Measurements from ENCODE around the gene INHA.

Gene INHA

DNA sequence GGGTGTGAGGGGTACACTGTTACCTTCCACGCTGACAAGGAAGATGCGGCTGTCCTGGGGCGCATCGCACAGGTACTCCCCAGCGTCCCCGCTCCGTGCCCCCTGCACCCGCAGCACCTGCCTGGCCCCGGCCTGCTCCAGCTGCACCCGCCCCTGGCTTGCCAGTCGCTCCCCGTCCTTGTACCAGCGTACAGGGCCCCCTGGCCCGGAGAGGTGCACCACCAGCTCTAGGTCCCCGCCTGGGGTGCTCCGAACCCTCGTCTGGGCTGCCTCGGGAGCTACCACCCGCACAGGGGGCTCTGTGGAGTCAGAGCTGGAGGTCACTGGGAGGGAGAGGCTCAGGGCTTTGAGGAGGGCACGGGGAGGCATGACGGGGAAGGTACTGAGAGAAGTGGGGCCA lies 14.8 kb upstream of the INHA start:
- in situ Hi-C loops (cut with MboI; ENCODE audit: low sequenced_read_pairs), result no loop called here

DNA sequence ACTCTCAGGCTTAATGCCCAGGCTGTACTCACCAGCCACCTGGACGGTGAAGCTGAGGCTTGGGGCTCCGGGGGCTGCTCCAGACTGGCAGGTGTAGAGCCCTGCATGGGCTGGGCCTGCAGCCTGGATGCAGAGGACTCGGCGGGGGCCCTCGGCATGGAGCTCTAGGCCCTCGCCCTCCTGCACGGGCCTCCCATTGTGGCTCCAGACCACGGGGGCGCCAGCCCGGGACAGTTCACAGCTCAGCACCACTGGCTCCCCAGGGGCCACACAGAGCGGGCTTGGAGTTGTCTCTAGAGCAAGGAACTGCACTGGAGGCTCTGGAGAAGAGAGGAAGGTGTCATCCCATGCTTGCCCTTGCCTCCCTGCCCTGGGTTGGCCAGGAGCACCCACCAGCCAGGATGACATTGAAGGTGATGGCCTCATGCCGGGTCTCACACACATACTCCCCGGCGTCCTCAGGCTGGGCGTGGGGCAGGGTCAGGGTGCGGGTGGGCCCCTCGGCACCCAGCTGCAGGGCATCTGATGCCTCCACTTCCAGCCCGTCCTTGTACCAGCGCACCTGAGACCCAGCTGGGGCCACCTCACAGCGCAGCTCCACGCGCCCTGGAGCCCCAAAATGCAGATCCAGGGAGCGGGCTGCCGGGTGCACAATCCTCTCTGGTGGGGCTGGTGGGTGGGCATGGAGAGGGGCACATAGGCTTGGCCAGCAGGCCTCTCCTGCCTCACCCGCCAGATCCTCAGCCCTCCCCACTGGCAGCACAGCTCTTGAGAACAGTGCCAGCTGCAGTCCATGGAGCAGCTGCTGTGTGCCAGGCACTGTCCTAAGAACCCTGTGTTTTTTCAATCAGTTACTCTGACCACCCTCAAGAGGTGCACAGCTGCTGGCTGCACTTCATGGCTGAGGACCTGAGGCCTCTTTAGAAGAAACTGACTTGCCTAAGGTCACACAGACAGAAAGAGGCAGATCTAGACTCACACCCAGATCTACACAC lies 14.0 kb upstream of the INHA start:
- in situ Hi-C loops (cut with MboI; ENCODE audit: low sequenced_read_pairs), result no loop called here

DNA sequence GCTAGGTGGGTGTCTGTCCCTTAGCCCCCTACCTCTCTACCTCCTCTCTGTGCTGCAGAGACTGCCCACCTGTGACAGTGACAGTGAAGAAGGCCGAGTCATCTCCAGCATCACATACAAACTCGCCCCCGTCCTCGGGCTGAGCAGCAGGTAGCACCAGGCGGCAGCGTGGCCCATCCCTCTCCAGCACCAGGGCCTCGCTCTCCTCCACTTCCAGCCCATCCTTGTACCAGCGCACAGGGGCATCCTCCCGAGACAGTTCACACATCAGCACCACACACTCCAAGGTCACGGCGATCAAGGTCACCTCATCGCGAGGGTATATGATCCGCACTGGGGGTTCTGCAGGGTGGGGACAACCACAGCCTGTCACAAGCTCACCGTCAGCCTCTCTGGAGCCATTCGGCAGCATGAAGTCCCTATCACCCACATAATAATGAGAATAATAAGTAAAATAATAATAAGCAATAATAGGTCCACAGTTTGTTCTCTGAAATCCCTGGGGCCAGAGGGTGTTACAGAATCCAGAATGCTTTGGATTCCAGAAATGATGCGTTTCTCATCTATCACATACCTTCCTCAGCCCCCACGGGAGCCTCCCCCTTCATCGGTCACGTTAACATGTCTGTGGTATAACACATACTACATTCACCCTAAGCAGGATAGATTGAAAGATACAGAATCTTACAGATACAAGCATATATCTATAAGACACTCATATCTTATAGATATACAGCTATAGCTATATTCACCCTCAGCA lies 12.8 kb upstream of the INHA start:
- in situ Hi-C loops (cut with MboI; ENCODE audit: low sequenced_read_pairs), result no loop called here

DNA sequence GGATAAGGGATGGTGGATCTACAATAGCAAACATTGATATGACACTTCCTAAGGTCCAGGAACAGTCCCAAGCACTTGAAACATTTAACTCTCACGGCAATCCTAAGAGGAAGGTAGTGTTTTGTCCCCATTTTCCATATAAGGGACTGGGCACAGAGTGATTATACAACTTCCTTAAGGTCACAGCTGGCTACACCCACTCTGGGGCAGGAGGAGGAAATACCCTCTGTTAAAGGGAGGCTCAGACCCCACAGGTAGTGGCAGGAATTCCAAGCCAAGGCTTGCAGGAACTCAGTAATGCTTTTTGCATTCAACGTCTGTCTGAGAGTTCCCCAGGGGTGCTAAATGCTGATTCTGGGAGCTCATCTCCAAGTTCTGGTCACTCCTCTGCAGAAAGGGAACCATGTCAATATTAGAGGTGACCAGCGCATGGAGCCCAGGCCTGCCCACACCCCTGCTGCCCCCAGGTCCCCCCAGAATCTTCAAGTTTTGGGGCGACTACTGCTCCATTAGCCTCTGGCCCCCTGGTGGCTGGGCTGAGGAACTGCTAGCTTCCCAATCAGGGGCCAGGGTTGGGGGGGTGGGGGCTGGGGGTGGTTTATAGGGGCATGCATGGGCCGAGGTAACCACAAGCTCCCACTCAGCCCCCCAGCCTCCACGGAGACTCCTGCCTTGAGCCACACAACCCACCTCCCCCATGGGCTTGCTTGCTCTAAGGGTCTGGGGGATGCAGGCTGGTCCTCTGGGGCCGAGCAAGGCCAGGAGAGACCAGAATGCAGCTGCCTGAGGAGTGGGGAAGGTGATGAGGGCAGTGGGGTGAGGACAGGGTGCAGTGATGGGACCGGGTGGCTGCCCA lies 11.8 kb upstream of the INHA start:
- in situ Hi-C loops (cut with MboI; ENCODE audit: low sequenced_read_pairs), result no loop called here

DNA sequence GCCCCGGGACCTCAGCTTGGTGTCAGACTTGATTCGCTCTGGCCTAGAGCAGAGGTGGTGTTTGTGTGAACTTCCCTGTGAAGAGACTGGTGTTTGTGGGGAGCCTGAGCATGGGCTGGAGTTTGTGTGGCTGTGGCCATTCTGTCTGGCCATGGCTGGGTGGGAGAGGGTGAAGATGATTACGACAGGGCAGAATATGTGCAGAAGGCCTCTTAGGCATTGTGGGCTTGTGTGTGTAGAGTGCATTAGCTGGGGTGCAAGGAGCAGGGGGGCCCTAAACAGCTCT lies 11.3 kb upstream of the INHA start:
- in situ Hi-C loops (cut with MboI; ENCODE audit: low sequenced_read_pairs), result no loop called here

DNA sequence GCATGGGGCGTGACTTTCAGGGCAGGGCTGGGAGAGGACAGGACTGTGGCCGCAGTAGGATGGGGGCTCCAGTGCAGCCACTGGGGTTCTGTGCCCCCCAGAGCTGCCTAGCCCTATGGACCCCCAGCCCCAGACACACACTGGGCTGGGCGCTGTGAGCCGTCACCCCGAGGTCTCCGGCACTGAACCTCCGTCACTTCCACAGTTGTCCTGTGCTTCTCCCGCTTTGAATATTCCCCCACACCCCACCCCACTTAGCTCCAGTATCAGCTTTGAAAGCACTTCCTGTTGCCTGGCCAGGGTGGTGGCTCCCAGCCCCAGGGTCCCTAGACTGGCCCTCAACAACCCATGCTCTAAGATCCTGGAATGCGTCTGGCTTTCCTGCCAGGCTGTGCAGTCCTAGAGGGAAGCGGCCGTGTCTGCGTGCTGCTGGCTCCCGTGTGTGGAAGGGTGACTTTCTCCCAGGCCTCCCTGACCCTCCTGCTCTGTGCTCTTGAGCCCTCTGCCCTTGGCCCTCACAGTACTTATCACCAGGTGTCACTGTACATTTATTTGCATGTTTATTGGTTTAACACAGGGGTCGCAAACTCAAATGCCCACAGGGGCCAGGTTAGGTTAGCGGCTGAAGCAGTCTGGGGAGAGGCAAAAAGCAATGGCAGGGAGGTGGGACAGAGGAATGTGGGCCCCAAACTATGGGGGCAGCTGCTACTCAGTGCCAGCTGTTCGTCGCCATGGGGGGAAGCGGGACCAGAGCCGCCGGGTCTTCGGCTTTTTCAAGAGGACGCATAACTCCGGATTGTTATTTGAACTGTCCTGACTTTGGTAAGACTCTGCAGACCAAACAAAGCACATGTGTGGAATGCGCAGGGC lies 10.7 kb upstream of the INHA start:
- in situ Hi-C loops (cut with MboI; ENCODE audit: low sequenced_read_pairs), result no loop called here

DNA sequence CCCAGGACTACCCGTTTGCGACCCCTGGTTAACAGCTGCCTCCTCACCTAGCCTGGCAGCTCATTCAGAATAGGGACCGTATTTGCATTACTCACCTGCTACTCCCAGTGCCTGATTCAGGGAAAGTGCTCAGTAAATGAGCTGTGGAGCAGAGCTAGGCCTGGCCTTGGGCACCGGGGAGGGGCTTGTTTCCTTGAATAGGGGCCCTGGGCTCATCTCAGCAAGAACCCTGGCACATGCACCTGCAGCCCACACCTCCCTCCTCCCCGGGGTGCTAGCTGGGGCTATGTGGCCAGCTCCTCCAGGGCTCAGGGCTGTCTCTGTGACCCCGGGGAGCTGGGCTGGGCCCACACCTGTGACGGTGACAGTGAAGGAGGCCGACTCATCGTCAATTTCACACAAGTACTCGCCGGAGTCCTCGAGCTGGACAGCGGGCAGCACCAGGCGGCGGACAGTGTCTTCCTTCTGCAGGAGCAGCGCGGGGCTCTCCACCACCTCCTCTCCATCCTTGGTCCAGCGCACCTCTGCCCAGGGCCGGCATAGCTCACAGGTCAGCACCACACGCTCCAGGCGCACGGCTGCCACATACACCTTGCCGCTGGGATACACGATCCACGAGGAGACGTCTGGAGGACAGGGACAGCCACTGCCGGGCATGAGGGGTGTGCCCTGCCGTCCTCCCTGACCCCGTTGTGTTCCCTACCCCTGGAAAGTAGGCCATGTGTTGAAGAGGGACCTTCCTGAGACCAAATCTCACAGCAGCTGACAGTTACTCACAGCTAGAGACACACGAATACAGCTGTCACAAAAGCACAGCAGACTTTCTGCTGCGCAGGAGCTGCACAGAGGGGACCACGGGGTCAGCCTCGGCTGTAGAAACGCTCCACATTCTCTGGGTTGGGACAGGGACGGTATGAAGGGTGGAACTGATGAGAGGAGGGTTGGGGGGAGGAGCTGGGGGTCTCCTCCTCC lies 9.8 kb upstream of the INHA start:
- in situ Hi-C loops (cut with MboI; ENCODE audit: low sequenced_read_pairs), result no loop called here

DNA sequence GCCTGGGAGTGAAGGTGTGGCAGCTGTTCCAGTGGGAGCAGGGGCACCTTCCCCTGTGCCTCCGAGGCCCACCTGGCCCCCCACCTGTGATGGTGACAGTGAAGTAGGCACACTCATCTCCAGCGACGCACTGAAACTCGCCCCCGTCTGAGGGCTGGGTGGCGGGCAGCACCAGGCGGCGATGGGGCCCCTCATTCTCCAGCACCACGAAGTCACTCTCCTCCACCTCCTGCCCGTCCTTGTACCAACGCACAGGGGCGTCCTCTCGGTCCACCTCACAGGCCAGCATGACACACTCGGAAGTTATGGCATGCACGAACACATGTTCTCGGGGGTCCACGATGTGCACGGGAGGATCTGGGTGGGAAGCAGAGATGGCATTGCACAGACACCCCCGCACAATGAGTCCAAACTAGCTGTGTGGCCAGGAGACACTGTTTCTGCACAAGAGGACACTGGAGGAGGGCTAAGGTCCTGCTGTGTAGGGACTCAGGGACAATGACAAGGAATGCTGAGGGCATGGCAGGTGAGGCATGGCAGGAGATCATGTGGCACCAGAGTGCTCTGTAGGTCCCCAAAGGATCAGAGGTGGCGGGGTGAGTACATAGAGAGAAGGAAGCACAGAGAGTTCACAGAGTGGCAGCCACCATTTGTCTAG lies 8.7 kb upstream of the INHA start:
- in situ Hi-C loops (cut with MboI; ENCODE audit: low sequenced_read_pairs), result no loop called here

DNA sequence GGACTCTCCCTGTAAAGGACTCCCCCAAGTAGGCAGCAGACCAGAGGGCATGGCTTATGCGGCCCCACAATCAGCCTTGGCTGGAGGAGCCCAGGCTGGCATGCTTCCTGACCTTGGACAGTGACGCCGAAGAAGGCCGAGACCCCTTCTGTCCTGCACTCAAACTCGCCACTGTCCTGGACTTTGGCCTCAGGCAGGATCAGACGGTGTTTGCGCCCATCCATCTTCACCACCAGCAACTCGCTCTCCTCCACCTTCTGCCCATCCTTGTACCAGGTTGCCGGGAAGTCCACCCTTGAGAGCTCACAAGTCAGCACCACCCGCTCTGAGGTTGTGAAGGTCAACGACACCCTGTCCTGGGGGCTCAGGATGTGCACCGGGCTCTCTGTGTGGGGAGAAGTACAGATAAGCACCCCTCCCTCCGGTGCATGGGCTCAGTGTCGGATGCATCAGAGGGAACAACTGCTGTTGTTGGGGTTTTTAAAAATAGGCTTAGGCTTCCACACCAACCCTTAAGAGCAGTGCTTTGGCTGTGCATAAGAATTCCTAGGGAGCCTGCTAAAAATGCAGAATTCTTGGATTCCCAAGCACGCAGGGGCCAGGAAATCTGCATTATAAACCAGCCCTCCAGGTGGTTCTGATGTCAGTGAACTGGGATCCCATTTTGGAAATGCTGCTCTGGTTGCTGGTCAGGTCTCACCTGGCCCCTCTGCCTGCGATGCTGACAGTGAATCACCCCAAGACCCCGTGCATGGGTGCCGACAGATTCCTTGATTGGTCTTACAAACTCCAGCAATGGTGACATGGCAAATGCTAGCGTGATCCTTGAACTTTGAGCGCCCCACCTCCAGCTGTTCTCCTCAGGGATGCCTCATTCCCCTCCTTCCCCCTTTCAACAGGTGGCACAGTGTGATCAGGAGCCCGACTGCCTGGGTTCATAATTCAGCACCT lies 6.7 kb upstream of the INHA start:
- in situ Hi-C loops (cut with MboI; ENCODE audit: low sequenced_read_pairs), result no loop called here

DNA sequence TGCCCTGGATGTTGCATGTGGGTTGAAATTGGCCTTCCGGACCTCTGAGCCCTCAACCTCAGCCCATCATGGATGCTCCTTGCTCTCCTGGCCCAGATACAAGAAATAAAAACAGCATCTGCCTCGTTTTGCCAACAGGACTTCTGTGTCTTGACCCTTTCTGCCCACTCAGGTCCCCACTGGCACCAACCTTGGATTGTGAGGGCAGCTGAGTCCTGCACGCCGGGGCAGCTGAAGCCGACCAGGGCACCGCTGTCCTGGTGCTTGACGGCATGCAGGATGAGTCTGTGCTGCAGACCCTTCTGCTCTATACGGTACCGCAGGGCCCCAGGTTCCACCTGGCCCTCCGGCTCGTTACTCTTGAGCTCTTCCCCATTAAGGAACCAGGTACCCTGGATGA lies 5.5 kb upstream of the INHA start:
- in situ Hi-C loops (cut with MboI; ENCODE audit: low sequenced_read_pairs), result no loop called here

DNA sequence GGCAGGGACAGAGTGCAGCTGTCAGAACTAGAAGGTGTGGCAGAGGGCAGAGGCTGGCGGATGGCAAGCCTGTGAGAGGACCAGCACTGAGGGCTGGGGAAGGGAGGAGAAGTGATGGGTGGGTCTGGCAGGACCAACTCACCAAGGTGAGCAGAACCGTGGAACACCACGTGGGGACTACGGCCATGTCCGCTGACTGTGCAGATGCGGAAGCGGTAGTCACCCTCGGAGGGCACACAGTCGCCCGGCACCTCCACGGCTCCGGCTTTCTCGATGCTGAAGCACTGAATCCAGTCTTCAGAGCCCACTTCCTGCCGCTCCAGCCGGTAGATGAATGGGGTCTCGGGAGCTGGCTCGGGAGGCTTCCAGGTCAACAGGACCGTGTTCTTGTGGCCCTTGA lies 5.0 kb upstream of the INHA start:
- in situ Hi-C loops (cut with MboI; ENCODE audit: low sequenced_read_pairs), result no loop called here

DNA sequence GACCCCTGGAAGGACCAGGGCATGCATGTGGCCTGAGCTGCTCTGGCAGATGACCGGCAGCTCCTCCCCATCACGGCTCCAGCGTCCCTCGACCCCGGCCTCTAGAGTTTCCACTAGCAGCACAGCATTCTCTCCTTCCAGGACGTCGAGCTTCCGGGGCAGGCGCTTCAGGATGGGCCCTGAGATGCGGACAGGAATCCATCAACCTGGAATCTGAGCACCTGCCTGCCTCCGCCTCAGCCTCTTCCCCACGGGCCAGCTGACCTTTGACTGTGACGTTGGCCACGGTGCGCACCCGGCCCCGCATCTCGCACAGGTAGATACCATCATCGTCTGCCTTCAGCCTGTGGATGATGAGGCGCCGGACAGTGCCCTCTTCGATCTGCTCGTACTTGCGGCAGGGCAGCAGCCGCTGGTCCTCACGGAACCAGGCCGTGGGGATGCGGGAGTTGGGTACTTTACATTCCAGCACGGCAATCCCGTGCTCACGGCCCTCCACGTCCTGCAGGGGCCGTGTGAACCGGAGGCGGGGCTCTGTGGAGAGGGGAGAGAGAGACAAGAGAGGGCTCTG lies 4.2 kb upstream of the INHA start:
- in situ Hi-C loops (cut with MboI; ENCODE audit: low sequenced_read_pairs), result no loop called here

DNA sequence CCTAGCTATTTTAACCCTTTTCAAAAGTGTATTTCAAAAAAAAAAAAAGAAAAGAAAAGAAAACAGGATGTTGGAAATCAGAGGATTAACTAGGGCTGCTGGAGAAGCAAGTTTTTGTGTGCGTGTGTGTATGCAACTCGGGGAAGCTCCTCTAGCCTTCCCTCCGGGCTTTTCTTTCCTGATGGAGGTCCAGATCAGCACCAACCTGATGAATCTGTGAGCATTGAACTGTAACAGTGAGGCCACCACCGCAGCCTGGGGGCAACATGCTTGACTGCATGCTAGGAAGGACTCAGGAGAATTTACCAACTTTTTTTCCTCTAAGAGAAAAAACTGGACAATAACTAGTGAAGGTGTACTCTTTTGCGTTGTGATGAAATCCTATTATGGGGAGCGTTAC lies 3.1 kb upstream of the INHA start:
- in situ Hi-C loops (cut with MboI; ENCODE audit: low sequenced_read_pairs), result no loop called here

DNA sequence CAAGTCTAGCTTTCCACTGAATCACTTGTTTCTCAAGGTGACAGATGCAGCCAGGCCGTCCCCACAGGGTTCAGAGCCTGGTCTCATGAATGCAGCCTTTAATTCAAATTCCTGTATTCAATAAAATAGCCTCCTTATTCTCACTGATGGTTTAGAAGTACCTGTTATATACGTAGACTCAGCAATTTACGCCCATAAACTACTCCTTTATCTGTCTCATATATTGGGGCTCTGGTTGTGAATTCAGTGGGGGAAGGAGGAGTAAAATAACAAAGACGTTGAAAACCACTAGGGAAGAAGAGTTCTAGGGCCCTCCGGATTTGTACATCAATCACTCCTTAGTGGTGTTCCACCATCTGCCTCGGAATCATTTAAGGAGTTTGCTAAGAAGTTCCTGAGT lies 2.5 kb upstream of the INHA start:
- in situ Hi-C loops (cut with MboI; ENCODE audit: low sequenced_read_pairs), result no loop called here

DNA sequence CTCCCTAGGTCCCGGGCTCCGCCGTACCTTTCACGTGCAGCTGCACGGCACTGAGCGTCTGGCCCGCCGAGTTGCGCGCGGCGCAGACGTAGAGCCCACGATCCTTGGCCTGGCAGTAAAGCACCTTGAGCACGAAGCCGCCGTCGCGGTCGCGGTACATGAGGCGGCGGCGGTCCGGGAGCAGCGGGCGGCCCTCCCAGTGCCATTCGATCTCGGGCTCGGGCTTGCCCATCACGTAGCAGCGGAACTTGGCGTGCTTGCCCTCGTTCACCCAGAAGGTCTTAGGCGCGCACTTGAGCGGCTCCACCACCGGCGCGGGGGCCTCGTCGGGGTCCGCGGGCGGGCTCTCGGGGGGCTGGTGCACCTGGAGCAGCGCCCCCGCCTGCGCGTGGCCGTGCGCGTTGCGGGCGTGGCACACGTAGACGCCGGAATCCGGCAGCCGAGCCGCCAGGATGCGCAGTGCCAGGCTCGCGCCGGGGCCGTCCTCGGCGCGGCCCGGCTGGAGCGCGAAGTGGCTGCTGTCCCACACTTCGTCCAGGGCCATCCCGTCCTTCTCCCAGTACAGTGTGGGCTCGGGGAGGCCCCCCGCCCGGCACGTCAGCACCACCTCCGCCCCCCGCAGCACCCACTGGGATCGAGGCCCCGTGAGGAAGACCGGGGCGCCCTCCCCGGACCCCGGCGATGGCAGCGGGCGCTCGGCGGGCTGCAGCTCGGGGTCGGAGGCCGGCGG lies 1.8 kb upstream of the INHA start:
- in situ Hi-C loops (cut with MboI; ENCODE audit: low sequenced_read_pairs), result no loop called here

DNA sequence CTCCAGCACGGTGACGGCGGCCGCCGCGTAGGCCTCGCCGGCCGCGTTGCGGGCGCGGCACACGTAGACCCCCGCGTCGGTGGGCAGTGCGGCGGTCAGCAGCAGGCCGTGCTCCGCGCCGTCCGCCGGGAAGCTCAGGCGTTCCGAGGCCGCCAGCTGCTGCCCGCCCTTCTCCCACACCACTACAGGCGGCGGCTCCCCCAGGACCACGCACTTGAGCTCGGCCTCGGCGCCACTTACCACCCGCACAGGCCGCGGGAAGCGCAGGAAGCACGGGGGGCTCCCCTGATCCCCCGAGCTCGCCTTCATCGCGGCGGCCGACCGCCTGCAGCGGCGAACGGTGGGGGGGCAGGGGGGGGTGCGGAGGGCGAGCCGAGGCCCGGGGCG lies 1.2 kb upstream of the INHA start:
- in situ Hi-C loops (cut with MboI; ENCODE audit: low sequenced_read_pairs), result no loop called here

All from HL-60/S4 treated with retinoic acid at 250 ng/mL for 4 days and 3 days (cell line).